ENCODE data around the gene OPA3.

Gene OPA3

GRCh38 chr19:45595814-45596213 is 11.2 kb upstream of the OPA3 start:
- H3K27me3 ChIP-seq (ENCODE audit: insufficient read depth, poor library complexity, severe bottlenecking), result peaks cover 11% of the 10 kb centered on the region

GRCh38 chr19:45593520-45593919 is 8.9 kb upstream of the OPA3 start:
- Histone ChIP-seq H3K27me3 (ENCODE audit: insufficient read depth, poor library complexity, severe bottlenecking) (peaks cover 11% of the 10 kb centered on the region), H3K27ac (replicated peaks) (no peak overlapping the region), H3K4me3 (replicated peaks; ENCODE audit: insufficient read depth, low read length) (no peak overlapping the region)
- no peak for DNase-seq (ENCODE audit: low read depth in 1 of 2, low spot score in 1 of 2)
- TF ChIP-seq REST (IDR thresholded peaks at IDR 0.05; ENCODE audit: insufficient replicate concordance, low read depth) (no peak), SPI1 (IDR thresholded peaks at IDR 0.05; ENCODE audit: borderline replicate concordance, low read depth) (no peak), POLR2AphosphoS5 (IDR thresholded peaks at IDR 0.05; ENCODE audit: low read depth) (no peak), GABPA (IDR thresholded peaks at IDR 0.05; ENCODE audit: low read depth) (no peak), CTCF (IDR thresholded peaks at IDR 0.05; ENCODE audit: insufficient read depth, low read length) (no peak)

More at GRCh38 chr19:45595814-45596213, 11.2 kb upstream of the OPA3 start:
- TF ChIP-seq POLR2AphosphoS5 (IDR thresholded peaks at IDR 0.05; ENCODE audit: low read depth), result no peak
- no peak for TF ChIP-seq CTCF (IDR thresholded peaks at IDR 0.05; ENCODE audit: insufficient read depth, low read length)
- no peak for TF ChIP-seq GABPA (IDR thresholded peaks at IDR 0.05; ENCODE audit: low read depth)
- TF ChIP-seq REST (IDR thresholded peaks at IDR 0.05; ENCODE audit: insufficient replicate concordance, low read depth), result no peak
- no peak for TF ChIP-seq SPI1 (IDR thresholded peaks at IDR 0.05; ENCODE audit: borderline replicate concordance, low read depth)
- H3K27ac ChIP-seq (replicated peaks), result no peak overlapping the region
- no peak for DNase-seq (ENCODE audit: low read depth in 1 of 2, low spot score in 1 of 2)
- no peak overlapping the region for H3K4me3 ChIP-seq (replicated peaks; ENCODE audit: insufficient read depth, low read length)

- Histone ChIP-seq H3K27ac (replicated peaks) (no peak overlapping the region), H3K27me3 (ENCODE audit: insufficient read depth, poor library complexity, severe bottlenecking) (peaks cover 9% of the 10 kb centered on the region), H3K4me3 (replicated peaks; ENCODE audit: insufficient read depth, low read length) (no peak overlapping the region)
- TF ChIP-seq CTCF (IDR thresholded peaks at IDR 0.05; ENCODE audit: insufficient read depth, low read length) (no peak), POLR2AphosphoS5 (IDR thresholded peaks at IDR 0.05; ENCODE audit: low read depth) (no peak), REST (IDR thresholded peaks at IDR 0.05; ENCODE audit: insufficient replicate concordance, low read depth) (no peak), GABPA (IDR thresholded peaks at IDR 0.05; ENCODE audit: low read depth) (no peak), SPI1 (IDR thresholded peaks at IDR 0.05; ENCODE audit: borderline replicate concordance, low read depth) (no peak)
- no peak for DNase-seq (ENCODE audit: low read depth in 1 of 2, low spot score in 1 of 2)
Observed at GRCh38 chr19:45592366-45592765, 7.8 kb upstream of the OPA3 start.

Measured in HL-60 (cell line).